Heart left ventricle (tissue), 13 donors: Measurements from ENCODE around the gene FOXB1.

Experiments
- POLR2A ChIP-seq, 2 donors: fragments of 450-650 bp; IDR thresholded peaks; one replicate each; pipeline ENCODE4 v1.6.1; 2017; ENCODE audit warnings: antibody characterized with exemption in 2 of 2, mild to moderate bottlenecking in 2 of 2, moderate library complexity in 2 of 2
- TF ChIP-seq, protein P1 (sequence below), 12 donors: fragments of 200-600 bp; sonication (generic) in 4 of 12; IDR thresholded peaks; one replicate each; pipeline versions ENCODE4 v1.5.0 to v1.8.0; 2018 to 2022; ENCODE audit warnings: antibody characterized with exemption in 12 of 12, mild to moderate bottlenecking in 5 of 12
- donor health status: ischemic (EF 13 %, LVEDD 7.1; RV severe dilation, severe dysfunction).
- donor health status: DM: no; HTN: yes; CAD: no.
- donor health status: DM: no; HTN: no; CAD: no.
- donor health status: ischemic (EF 25% LVEDD 6.9; RV normal size, moderate dysfunction).
- donor health status: ischemic (EF 25% LVEDD 5.7; RV mildly dilated, moderate dysfunction).
- donor health status: ischemic (EF 35%, LVEDD 5.7; RV mildly dilated, moderate dysfunction).
- donor health status: nonischemic (EF 11% LVEDD 7.7; RV severe dilation, severe dysfunction).
- donor health status: DM: yes; HTN: yes; CAD: no.
- donor health status: PGD.
- donor health status: ischemic (EF 29% LVEDD 5.4; RV normal size, mild dysfunction).
- donor health status: nonischemic (EF 23%, LVEDD 6.1; RV moderate dilation, normal function).

DNA sequence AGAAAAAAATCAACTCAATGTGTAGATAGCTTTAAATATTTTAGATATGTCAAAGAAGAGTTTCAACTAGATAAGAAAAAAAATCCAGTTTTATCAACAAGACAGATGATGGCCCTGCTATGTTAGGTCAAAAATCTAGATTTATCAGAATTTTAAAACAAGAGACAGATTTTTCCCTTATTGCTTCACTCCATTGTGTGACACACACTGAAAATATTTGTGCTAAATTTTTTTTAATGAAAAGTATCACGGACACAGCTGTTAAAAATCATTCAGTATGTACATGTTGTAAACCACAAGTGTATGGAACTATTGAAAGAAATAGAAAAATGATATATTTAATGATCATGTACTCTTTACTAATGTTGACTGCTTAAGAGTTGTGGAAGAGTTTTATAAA is 43.6 kb downstream of the FOXB1 start:
- TF ChIP-seq, protein P1, sequence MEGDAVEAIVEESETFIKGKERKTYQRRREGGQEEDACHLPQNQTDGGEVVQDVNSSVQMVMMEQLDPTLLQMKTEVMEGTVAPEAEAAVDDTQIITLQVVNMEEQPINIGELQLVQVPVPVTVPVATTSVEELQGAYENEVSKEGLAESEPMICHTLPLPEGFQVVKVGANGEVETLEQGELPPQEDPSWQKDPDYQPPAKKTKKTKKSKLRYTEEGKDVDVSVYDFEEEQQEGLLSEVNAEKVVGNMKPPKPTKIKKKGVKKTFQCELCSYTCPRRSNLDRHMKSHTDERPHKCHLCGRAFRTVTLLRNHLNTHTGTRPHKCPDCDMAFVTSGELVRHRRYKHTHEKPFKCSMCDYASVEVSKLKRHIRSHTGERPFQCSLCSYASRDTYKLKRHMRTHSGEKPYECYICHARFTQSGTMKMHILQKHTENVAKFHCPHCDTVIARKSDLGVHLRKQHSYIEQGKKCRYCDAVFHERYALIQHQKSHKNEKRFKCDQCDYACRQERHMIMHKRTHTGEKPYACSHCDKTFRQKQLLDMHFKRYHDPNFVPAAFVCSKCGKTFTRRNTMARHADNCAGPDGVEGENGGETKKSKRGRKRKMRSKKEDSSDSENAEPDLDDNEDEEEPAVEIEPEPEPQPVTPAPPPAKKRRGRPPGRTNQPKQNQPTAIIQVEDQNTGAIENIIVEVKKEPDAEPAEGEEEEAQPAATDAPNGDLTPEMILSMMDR (IDR thresholded peaks at IDR 0.05), result no peak
- TF ChIP-seq POLR2A (IDR thresholded peaks at IDR 0.05), result no peak
